Activated gamma-delta T cell treated with anti-CD3 and anti-CD28 coated beads, Interleukin-2, amount 50 U/mL, for 16 hours (primary cell): ENCODE results near the gene MLNR.

Source experiments
- DNase-seq: peaks from one replicate; pipeline ENCODE4 v3.0.0-alpha.2; 2020; ENCODE audit warnings: low read depth

MLNR gene, protein sequence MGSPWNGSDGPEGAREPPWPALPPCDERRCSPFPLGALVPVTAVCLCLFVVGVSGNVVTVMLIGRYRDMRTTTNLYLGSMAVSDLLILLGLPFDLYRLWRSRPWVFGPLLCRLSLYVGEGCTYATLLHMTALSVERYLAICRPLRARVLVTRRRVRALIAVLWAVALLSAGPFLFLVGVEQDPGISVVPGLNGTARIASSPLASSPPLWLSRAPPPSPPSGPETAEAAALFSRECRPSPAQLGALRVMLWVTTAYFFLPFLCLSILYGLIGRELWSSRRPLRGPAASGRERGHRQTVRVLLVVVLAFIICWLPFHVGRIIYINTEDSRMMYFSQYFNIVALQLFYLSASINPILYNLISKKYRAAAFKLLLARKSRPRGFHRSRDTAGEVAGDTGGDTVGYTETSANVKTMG

DNA sequence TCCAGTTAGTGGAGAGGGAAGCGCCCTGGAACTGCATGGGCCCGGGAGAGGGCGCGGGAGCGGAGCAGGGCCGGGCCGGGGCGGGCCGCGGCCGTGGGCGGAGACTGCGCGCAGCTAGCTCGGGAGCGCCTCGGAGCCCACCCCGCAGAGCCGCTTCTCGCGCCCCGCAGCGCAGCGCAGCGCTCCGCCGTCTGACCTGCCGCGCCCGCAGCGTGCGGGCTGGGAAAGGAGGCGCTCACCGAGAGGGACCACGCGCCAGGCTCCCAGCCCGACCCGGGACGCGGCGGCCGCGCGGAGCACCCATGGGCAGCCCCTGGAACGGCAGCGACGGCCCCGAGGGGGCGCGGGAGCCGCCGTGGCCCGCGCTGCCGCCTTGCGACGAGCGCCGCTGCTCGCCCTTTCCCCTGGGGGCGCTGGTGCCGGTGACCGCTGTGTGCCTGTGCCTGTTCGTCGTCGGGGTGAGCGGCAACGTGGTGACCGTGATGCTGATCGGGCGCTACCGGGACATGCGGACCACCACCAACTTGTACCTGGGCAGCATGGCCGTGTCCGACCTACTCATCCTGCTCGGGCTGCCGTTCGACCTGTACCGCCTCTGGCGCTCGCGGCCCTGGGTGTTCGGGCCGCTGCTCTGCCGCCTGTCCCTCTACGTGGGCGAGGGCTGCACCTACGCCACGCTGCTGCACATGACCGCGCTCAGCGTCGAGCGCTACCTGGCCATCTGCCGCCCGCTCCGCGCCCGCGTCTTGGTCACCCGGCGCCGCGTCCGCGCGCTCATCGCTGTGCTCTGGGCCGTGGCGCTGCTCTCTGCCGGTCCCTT is at the start of gene MLNR:
MLNR (plus strand) TSS at position 303 of the 820 bp plus-strand sequence; CDS start at position 303, 0 bp downstream.
- DNase-seq, result peak; percentile 17

DNA sequence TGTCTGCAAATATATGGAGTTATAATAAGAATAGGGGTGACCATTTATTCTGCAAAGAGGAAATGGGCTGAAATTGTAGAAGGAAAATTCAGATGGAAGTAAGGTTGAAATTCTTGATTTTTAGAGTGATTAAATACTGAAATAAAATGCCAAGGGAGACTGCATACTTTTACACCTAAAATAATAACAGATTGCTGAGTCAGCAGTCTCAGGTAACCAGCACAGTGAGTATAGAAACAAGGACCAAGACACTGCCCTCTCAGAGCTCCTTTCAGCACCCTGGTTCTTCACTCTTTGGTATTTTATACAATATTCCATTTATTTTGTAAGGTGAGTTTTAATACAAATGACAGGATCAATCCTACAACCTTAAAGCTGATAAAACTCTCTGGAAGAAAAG is 48.8 kb upstream of the MLNR start:
- DNase-seq, result no peak

DNA sequence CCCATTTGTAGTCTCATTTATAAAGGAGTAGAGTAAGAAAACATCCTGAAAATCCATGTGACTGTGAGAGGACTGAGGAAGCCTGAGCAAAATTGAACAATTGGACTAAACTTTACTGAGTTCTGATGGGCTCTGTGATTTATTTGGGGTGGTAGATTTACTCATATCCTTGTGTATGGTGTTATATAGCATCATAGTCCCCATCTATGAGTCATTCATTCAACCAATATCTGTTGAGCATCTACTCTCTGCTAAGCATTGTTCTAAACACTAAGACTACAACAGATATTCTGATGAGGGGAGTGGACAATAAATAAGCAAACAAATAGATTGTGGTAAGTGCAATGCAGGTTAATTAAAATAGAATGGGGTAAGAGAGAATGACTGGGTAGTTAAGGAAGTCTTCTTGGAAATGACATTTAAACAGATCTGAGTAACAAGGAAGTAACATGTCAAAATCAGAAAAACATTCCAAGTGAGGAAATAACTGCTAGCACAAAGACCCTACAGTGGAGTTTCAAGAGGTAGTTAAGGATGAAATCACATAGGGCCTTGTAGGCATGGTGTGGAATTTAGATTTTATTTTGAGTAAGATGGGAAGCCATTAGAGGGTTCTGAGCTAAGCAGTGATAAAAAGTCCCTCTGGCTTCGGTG is 36.3 kb upstream of the MLNR start:
- DNase-seq, result no peak

DNA sequence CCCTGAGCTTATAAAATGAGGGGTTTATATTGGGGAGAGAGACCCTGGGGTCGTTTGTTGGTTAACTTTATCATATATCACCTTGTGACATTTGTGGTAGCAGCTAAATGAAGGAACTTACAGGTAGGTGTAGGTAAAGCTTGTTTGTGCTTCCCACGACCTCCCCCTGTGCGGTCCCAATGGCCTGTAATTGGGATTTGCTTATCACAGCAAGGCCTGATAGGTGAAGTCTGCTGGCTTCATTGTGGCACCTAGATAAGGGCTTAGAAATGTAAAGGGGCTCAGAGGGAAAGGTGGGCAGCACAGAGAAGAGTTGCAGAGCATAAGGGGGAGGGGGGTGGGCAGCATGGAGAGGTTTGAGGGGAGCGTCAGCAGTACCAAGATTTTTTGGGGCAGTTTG is 35.5 kb upstream of the MLNR start:
- no peak for DNase-seq

DNA sequence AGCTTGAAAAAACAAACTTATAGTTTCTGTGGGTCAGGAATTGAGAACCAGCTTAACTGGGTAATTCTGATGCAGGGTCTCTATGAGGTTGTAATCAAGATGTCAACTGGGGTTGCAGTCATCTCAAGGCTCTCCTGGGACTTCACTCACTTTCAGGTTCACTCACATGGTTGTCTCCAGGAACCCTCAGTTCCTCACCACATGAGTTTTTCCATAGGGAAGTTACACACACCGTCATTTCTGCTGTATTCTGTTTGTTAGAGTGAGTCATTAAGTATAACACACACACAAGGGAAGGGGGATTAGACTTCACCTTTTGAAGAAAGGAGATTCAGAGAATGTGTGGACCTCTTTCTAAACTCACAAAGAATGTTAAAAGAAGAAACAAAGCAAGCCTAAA is 34.9 kb upstream of the MLNR start:
- no peak for DNase-seq

DNA sequence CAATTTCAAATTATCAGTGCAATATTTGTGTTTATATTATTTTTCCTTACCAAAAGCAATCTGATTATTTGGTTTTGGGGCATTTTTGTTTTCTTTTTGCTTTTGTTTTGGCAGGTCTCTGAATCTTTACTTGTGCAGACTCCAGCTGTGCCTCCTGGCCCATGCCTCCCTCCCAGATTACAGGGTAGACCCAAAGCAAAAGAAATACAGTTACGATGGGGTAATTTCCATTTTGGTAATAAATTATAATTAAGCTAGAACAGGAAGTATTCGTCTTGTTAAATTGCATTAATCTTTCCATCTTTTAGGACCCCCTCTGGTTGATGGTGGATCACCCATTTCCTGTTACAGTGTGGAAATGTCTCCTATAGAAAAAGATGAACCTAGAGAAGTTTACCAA is 29.2 kb upstream of the MLNR start:
- no peak for DNase-seq

DNA sequence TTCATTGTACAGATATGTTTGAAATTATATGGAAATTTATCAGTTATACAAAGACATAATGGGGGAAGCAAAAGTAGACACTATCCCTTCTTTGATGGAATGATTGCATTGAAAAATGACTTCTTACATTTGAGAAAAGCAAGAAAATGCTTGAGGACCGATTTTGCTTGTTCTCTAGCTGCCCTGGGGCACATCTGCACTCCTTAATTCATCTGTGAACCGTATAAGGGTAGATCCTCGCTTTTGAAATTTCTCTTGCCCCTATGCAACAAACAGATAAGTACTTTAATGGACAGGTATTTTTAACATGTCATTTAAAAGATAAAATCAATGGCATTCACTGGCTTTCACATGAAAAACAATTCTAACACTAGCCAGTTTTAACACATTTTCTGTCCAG is 13.5 kb upstream of the MLNR start:
- DNase-seq, result no peak

DNA sequence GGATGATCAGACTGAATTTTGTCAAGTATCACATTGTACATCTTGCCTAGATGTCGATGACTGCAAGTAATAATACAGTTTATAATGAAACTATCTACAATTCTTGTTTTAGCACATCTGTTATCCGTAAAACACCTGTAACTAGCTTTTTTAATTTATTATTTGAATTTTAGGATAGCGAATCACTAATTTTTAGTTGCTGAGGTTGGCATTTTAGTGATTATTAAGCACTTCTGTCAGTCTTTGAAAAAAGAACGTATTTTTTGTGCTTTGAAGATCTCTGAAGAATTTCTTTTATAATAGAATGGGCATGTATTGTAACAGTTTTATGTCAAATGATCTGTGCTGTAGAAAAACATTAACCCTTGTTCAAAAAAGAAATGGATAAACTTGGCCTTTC is 11.5 kb upstream of the MLNR start:
- DNase-seq, result no peak

DNA sequence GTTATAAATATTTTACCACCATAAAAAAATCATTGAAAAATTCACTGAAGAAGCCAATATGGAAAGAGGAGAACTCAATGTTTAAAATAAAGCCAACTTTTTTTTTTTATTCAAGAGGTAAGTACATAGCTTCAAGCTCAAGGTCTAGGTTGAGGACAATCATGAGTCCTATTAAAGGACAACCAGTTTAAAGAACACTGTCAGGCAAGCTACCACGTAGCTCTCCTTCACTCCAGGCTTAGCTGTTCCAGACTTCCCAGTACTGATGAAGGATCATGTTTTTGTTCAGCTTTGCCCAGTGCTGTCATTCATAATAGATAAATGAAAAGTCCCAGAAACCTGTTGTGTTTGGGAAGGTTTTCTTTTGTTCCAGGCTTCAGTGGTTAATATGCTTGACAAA is 10.0 kb upstream of the MLNR start:
- DNase-seq, result no peak

DNA sequence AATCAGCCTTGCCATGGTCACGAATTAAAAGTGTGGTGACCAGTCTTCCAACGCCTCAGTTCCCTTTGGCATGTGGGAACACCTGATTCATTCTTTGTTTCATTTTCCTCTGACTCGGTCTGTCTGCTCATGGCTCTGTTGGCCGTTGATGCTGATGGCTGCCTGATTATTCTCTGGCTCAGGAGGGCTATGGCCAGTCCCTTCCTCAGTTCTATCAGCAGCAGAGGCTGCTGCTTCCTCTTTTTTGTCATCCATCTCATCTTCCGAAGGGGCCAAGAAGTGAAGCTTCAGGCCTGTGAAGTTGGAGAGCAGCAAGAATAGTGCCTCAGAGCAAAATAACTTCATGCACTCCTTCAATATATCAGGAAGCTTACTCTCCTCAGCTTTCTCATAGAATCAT is 9.5 kb upstream of the MLNR start:
- DNase-seq, result no peak

DNA sequence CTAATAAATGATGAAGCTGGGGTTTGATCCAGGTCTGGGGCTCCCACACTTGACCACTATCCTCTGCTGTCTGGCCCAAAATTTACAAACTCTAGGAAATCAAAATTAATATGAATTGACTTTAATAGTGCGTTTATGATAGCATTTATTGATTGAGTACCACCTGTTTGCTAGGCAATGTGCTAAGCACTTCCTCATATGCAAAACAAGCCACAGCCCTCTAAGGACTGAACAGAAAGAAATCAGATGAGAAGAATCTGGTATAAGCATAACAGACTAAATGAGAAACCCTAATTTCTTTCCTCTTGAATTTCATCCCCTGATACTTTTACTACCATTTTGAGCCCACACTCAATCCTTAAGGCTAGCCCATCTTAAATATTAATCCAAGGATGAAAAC is 6.6 kb upstream of the MLNR start:
- DNase-seq, result no peak

DNA sequence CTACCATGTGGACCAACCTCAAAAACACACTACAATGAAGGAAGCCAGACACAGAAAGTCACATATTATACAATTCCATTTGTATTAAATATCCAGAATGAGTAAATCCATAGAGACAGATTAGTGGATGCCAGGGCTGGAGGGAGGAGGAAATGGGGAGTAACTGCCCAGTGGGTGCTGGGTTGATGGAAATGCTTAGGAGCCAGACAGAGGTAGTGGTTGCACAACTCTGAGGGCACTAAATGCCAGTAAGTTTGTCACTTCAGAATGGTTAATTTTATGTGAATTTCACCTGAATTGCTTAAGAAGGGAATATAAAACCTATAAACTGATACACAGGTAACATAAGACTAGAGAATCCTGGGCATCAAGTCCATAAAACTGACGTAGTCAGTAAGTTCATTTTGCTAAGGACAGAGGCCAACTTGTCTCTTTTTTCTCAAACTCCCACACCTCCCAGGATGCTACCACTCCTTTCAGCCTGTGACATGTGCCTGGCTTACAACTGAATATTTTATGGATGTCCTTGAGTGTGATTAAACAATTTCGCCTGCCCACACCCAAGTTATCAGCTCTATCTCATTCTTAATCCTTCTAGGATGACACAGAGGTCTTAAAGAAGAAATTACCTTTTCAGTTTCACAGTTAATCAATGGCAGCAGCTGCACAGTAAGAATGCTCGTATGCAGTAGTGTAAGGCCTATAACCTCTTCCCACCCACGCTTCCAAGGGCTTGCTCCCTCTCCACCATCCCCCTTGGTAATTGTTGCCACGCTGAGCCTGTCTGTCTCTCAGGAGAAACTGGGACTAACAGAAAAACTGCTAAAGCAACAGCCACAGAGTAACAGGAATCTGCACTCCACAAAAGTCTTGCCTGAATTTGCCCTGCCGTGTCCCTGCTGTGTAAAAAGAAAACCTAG is 5.9 kb upstream of the MLNR start:
- no peak for DNase-seq

DNA sequence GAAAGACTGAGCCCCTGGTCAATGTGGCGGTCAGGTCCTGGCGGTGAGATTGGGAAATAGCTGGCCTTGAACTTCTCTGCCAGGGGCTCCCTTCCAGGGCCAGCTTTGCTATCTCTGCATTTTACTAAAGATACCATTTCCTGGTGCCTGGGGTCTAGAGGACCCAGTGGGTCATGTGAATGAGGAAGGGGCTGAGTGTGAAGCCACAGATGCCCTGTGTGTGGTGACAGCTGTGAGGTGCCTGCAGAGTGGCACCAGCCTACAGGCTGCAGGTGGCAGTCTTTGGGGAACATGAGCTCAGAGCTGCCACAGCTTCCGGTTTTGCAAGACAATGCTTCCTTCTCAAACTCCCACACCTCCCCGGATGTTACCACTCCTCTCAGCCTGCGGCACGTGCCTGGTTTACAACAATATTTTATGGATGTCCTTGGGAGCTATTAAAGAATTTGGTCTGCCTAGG is 5.2 kb upstream of the MLNR start:
- no peak for DNase-seq

DNA sequence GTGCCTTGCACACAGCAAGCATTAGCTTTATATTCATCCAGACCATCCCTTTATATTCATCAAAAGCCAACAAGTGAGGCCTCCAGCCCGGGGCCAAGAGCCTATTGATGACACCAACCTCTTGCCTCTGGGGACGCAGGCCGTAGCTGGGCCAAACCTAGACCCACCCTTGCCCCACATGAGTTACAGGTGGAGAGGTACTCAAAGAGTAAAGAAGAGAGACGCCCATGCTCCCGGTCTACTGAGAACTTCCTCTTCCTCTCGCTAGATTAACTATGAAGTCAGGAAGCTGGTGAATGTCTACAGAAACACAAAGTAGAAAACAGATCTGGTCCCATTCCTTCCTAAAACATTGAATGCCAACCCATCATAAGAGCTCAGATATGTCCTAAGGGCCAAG is 3.8 kb upstream of the MLNR start:
- DNase-seq, result no peak

DNA sequence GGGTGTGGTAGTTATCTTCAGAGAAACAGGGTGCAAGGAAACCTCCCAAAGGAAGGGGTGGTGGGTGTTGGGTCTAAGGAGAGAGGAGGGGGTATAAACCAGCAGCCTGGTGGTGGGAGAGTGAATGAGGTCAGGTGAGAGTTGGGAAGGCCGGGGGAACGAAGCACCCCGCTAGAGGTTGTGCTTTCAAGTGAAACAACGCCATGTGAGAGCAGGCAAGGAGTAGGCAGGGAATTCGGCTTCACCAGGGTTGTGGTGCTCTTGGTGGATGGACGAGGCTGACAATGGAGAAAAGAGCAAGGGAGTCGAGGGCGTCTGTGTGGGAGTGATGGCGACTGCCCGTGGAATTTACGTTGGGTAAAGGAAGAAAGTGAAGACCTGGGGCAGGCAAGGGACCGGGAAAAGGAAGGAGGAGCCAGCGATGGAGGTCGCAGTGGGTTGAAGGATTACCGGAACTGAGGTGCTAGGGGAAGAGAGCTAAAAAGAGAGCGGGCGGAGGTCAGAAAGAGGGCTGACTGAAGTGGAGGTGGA is 2.1 kb upstream of the MLNR start:
- no peak for DNase-seq

DNA sequence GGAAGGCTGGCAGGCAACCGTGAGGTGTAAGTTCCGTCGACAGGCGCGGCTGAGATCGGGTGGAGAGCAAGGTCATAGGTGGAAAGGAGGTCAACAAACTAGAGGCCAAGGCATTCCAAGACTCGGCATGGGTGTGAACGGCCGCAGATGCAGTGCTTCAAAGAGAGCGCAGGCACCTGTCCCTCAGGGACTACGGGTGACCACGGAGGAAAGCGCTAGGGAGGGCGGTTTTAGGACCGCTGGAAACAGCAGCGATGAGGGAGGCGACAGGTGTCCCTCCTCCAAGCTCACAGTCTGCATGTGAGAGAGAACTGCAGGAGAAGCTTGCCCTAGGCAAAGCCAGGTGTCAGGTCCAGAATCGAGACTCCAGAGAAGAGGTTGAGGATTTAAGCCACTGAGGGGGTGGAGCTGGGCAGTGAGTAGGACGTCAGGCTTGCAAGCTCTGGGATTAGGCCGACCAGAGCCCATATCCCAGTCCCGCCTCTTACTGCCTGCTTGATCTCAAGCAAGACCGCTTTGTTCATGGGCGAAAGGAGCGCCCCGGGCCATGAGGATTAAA is 1.6 kb upstream of the MLNR start:
- no peak for DNase-seq

DNA sequence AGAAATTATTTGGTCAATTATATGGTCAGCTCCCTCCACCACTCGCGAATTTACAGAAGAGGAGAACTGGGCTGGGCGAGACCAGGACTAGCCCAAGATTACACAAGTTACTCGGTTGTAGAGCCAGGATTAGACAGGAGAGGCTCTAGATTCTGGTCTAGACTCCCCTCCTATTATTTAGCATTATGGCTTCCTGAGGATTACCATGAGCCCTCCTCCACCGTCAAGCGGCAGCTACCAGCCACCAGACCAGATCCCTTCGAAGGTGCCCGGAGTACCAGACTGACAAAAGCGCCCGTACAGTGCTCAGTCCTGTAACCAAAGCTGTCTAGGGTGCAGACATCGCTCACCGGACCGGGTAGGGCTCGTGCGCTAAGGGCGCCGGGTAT is 497 bp upstream of the MLNR start:
- DNase-seq, result no peak

DNA sequence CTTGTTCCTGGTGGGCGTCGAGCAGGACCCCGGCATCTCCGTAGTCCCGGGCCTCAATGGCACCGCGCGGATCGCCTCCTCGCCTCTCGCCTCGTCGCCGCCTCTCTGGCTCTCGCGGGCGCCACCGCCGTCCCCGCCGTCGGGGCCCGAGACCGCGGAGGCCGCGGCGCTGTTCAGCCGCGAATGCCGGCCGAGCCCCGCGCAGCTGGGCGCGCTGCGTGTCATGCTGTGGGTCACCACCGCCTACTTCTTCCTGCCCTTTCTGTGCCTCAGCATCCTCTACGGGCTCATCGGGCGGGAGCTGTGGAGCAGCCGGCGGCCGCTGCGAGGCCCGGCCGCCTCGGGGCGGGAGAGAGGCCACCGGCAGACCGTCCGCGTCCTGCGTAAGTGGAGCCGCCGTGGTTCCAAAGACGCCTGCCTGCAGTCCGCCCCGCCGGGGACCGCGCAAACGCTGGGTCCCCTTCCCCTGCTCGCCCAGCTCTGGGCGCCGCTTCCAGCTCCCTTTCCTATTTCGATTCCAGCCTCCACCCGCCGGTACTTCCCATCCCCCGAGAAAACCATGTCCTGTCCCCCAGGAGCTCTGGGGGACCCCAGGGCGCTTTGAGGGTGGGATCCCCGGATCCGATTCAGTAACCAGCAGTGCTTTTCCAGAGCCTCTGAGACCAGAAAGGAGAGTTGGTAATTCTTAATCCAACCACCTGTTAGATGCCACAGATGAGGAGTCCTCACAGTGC is 885 bp downstream of the MLNR start:
- no peak for DNase-seq

DNA sequence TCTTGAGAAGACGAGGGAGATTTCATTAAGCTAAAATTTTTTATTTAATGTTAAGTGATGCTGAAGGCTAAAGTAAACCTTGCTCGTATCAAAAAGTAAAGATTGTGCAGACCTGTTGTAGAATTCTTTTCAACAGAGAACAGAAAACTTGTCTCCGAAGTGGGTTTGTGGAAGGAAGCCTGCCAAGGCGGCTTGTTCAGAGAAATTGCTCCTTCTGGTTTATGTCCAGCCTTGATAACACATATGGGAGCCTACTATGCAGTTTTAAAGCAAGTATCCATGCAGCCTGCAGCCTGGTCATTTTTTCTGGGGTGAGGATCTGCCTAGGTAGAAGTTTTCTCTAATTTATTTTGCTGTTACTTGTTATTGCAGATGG is 1.4 kb downstream of the MLNR start:
- no peak for DNase-seq

DNA sequence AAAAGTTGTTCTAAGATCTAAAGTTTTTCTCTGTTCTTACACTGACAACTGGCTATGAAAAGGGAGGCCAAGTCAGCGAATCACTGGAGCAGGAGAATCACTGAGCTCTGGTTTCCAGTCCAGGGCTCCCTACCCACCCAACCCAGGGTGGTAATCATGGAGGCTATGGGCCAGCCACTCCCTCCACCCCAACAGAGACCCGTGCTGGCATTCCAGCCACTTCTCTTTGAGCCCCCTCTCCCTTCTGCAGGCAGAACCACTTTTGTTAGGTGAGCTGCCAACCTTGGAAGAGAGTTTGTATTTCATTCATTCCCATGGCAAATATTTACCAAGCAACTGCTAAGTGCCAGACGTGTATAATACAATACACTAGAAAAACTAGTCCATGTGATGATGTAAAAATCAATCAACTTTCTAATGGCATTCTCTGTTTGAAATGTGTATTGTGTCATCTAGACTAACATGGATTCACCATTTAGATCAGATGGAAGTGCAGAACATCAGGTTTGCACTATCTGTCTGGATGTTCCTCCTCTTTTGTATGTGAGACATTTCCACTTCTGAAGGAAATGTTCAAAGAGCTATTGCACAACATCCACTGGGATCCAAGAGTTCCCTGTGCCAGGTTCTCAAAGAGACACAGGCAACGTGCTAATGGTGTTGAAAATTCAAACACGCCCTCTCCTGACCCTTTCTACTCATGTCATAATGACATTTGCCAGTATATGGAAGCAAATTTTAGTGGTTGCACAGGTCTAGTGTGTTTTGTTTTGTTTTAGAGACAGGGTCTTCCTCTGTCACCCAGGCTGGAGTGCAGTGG is 5.3 kb downstream of the MLNR start:
- DNase-seq, result no peak
